GM12892 (cell line): ENCODE results near the gene RFXANK.

ENCODE experiments used
- POLR2A ChIP-seq: IDR thresholded peaks from 2 replicates; pipeline ENCODE4 v1.6.1; 2011; ENCODE audit warnings: low read depth, low read length, control low read depth
- POLR2AphosphoS5 ChIP-seq: IDR thresholded peaks from 2 replicates; pipeline ENCODE4 v1.6.1; 2011; ENCODE audit warnings: low read depth, low read length, control low read depth

DNA sequence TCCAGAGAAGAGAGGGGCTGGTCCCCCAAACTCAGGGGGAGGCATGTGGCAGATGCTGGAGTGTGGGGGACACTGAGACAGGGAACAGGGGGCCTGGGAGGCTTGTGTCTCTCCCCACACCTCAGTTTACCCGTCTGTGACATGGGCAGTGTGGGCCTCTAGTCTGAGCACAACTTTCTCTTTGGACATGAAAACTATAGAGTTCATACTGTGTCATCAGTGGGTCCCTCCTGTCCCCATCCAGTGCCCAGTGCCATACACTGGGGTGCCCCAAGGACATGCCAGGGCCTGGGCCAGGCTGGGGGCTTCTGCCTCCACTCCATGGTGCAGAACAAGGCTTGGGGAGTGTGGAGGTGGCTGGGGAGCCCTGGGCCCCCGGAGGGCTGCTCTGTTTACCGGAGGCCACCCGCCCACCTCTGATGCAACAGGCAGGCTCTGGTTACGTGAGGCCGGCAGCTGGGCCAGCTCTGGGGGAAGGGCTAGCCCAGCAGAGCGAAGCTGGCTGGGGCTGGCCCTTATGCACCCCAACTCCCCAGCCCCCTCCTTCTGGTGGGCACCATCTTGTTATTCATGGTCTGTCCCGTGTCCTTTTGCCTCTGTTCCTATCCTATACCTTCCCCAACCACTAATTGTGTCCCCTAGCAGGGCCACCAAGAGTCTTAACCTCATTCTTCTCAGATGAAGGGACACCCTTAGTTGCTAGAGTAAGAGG, 20.1 kb upstream of the RFXANK start:
- TF ChIP-seq POLR2A (no peak), POLR2AphosphoS5 (no peak)
